HPDE6-E6E7 (cell line): ENCODE data around the gene GSTM3.
"Not testable (repeated sequence)": the region's sequence is repeated elsewhere in the genome, so short reads cannot be mapped to it uniquely, and the experiment has no call there.

Experiments
- DNase-seq: peaks from one replicate; pipeline ENCODE4 v3.0.0; 2011; ENCODE audit warnings: missing footprints; ENCODE audit errors: extremely low spot score

GSTM3 gene

GRCh38 chr1:109762039-109762585 lies 21.3 kb upstream of the GSTM3 start:
- DNase-seq = no peak

GRCh38 chr1:109761227-109762038 lies 20.6 kb upstream of the GSTM3 start:
- DNase-seq = no peak

GRCh38 chr1:109760581-109761226 lies 19.9 kb upstream of the GSTM3 start:
- no peak for DNase-seq

- no peak for DNase-seq
Observed at GRCh38 chr1:109759513-109760334, 18.9 kb upstream of the GSTM3 start.

GRCh38 chr1:109757936-109758786 lies 17.3 kb upstream of the GSTM3 start:
- no peak for DNase-seq

GRCh38 chr1:109756848-109757521 lies 16.1 kb upstream of the GSTM3 start:
- no peak for DNase-seq

- DNase-seq = not testable (repeated sequence)
Observed at GRCh38 chr1:109756325-109756724, 15.5 kb upstream of the GSTM3 start.

GRCh38 chr1:109754738-109755137 lies 13.9 kb upstream of the GSTM3 start:
- DNase-seq = no peak

- no peak for DNase-seq
Observed at GRCh38 chr1:109751531-109752260, 10.9 kb upstream of the GSTM3 start.

GRCh38 chr1:109750920-109751319 lies 10.1 kb upstream of the GSTM3 start:
- no peak for DNase-seq

- no peak for DNase-seq
Observed at GRCh38 chr1:109750241-109750882, 9.5 kb upstream of the GSTM3 start.

- no peak for DNase-seq
Observed at GRCh38 chr1:109749221-109749620, 8.4 kb upstream of the GSTM3 start.

- not testable (repeated sequence) for DNase-seq
Observed at GRCh38 chr1:109748311-109748710, 7.5 kb upstream of the GSTM3 start.

GRCh38 chr1:109739738-109740614 lies 862 bp downstream of the GSTM3 start:
- peak; percentile 66 for DNase-seq

- DNase-seq = no peak
Observed at GRCh38 chr1:109733236-109733870, 7.5 kb downstream of the GSTM3 start.

- DNase-seq = no peak
Observed at GRCh38 chr1:109732390-109732881, 8.4 kb downstream of the GSTM3 start.

- no peak for DNase-seq
Observed at GRCh38 chr1:109730666-109731065, 10.2 kb downstream of the GSTM3 start.

GRCh38 chr1:109728870-109729269 lies 12.0 kb downstream of the GSTM3 start:
- no peak for DNase-seq
